ENCODE data around the gene PTPN2. TPM values are rescaled to one million over a fixed set of nuclear protein-coding genes. Genes with fewer than 3 reads are reported as not detected.

Gene PTPN2
- total and polyA plus RNA-seq, 3 experiments from 2014 or later = 52.6 to 91.9 (median 60.3) TPM

DNA sequence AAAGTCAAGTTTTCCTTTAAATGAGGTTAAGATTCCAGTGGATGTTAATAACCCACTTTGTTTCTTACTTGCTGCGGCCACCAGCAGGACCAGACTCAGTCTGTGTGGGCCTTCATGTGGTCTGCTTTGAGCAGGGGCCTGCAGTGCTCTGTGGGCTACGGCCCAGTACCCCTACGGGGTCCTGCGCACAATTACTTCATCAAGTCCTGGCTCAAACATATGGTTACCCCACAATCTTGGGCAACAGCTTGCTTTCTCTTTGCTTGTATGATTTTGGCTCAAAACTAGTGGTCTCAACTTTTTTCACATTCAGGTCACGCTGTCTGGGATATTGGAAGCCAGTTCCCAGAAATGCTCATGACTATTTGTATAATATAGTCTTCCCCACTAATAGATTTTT lies 64.2 kb downstream of the PTPN2 start:
- Mint-ChIP-seq H3K4me3 (no peak overlapping the region), H3K27ac (peak overlapping the region in 4 of 8 donors; percentile 12 to 80 (median 38)), H3K4me1 (peaks cover 4 to 26% (median 9%) of the 10 kb centered on the region in 3 donors), H3K27me3 (no peaks in the 10 kb centered on the region), H3K36me3 (peaks cover 4 to 70% (median 19%) of the 10 kb centered on the region in 3 donors), H3K9me3 (no peaks in the 10 kb centered on the region)
- POLR2A ChIA-PET = no interaction called here
- DNase-seq = no peak
- CTCF ChIA-PET = no interaction called here
- H3K27ac ChIP-seq (ENCODE audit: low read depth, low read length) = no peak overlapping the region
- no peaks in the 10 kb centered on the region for H3K9me3 ChIP-seq (ENCODE audit: low read length)
- peaks cover 11% of the 10 kb centered on the region for H3K36me3 ChIP-seq (ENCODE audit: insufficient read depth, low read length)
- no peak overlapping the region for H3K4me3 ChIP-seq (ENCODE audit: low read length)
- no peaks in the 10 kb centered on the region for H3K4me1 ChIP-seq (ENCODE audit: insufficient read depth, low read length)
- H3K27me3 ChIP-seq (ENCODE audit: insufficient read depth, low read length, poor library complexity, severe bottlenecking) = no peaks in the 10 kb centered on the region

DNA sequence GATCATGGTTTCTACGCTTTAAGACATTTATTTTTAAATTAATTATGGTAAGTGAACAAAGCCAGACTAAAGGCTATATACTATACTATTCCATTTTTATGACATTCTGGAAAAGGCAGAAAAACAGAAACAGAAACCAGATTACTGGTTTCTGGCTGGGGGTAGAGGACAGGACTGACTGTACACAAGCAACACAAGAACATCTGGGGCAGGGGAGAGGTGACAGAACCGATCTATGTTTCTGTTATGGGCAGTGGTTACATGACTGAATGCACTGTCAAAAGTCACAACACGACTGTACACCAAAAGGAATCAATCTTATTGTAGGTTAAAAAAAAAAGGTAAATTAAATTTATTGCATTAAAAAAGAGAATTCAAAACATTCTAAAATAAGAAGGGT lies 64.7 kb downstream of the PTPN2 start:
- Histone ChIP-seq H3K9me3 (ENCODE audit: low read length) (no peaks in the 10 kb centered on the region), H3K4me3 (ENCODE audit: low read length) (no peak overlapping the region), H3K4me1 (ENCODE audit: insufficient read depth, low read length) (no peaks in the 10 kb centered on the region), H3K27ac (ENCODE audit: low read depth, low read length) (no peak overlapping the region), H3K27me3 (ENCODE audit: insufficient read depth, low read length, poor library complexity, severe bottlenecking) (no peaks in the 10 kb centered on the region), H3K36me3 (ENCODE audit: insufficient read depth, low read length) (peaks cover 11% of the 10 kb centered on the region)
- POLR2A ChIA-PET = no interaction called here
- CTCF ChIA-PET = no interaction called here
- Mint-ChIP-seq H3K36me3 (peaks cover 6 to 72% (median 20%) of the 10 kb centered on the region in 3 donors), H3K4me3 (no peak overlapping the region), H3K4me1 (peaks cover 4 to 26% (median 9%) of the 10 kb centered on the region in 3 donors), H3K27me3 (no peaks in the 10 kb centered on the region), H3K9me3 (no peaks in the 10 kb centered on the region), H3K27ac (peak overlapping the region in 5 of 8 donors; percentile 17 to 90 (median 41))
- no peak for DNase-seq

DNA sequence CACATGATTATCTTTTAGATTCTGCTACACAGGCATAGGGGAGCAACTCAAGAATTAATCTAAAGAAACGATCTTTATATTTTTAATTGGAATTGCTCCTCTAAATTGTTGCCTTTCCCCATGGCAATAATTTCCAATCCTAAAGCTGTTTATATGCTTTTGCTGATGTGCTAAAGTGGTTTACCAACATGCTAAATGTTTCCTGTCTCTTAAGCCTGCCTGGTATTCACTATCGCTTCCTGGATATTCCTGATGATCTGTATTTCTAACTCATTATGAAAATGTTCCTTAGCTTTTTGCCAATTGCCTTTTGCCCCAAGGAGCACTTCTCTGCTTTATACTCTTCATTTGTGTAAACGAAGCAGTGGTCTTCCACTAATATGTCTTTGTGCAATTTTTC lies 65.8 kb downstream of the PTPN2 start:
- Mint-ChIP-seq H3K36me3 (peaks cover 9 to 76% (median 22%) of the 10 kb centered on the region in 3 donors), H3K4me3 (no peak overlapping the region)
- DNase-seq = no peak

DNA sequence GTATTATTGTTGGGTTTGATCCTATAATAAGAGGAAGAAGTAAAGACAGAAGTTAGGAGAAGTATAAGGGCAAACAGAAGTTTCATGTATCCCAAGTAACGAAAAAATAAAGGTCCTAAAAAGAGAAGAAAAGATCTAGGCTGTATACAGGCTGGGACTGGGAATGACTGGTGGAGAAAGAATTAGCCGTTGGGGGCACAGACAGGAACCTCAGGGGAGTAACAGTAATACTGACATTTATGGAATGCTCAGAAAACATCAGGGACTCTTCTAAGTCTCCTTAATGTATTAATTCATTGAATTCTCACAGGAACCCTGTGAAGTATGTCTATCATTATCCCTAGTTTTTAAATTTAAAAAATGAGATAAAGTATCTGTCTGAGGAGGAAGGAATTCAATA lies 67.6 kb downstream of the PTPN2 start:
- H3K27me3 Mint-ChIP-seq = no peaks in the 10 kb centered on the region
- H3K4me1 Mint-ChIP-seq = peaks cover 4 to 20% (median 9%) of the 10 kb centered on the region in 3 donors
- H3K36me3 Mint-ChIP-seq = peaks cover 10 to 75% (median 24%) of the 10 kb centered on the region in 3 donors
- no peaks in the 10 kb centered on the region for H3K9me3 Mint-ChIP-seq
- ChIA-PET POLR2A (no interaction called here), CTCF (no interaction called here)
- Histone ChIP-seq H3K9me3 (ENCODE audit: low read length) (no peaks in the 10 kb centered on the region), H3K4me3 (ENCODE audit: low read length) (no peak overlapping the region), H3K4me1 (ENCODE audit: insufficient read depth, low read length) (no peaks in the 10 kb centered on the region), H3K36me3 (ENCODE audit: insufficient read depth, low read length) (peaks cover 13% of the 10 kb centered on the region), H3K27ac (ENCODE audit: low read depth, low read length) (no peak overlapping the region), H3K27me3 (ENCODE audit: insufficient read depth, low read length, poor library complexity, severe bottlenecking) (no peaks in the 10 kb centered on the region)
- DNase-seq = no peak
- H3K27ac Mint-ChIP-seq = peak overlapping the region in 4 of 8 donors; percentile 5 to 61 (median 38)
- no peak overlapping the region for H3K4me3 Mint-ChIP-seq

More for the DNA sequence above, 65.8 kb downstream of the PTPN2 start:
- H3K4me1 ChIP-seq (ENCODE audit: insufficient read depth, low read length) = no peaks in the 10 kb centered on the region
- peaks cover 4 to 26% (median 9%) of the 10 kb centered on the region in 3 donors for H3K4me1 Mint-ChIP-seq
- no peak overlapping the region for H3K4me3 ChIP-seq (ENCODE audit: low read length)
- H3K27ac ChIP-seq (ENCODE audit: low read depth, low read length) = no peak overlapping the region
- no peaks in the 10 kb centered on the region for H3K27me3 ChIP-seq (ENCODE audit: insufficient read depth, low read length, poor library complexity, severe bottlenecking)
- CTCF ChIA-PET = interaction anchor here (0.8 to 0.9 kb wide), 2 partner anchors 10 kb away, joined by 3 read pairs; no protein-coding TSS in a partner anchor
- peak overlapping the region in 1 of 8 donors; percentile 20 for H3K27ac Mint-ChIP-seq
- POLR2A ChIA-PET = interaction anchor here (0.7 kb wide), 1 partner anchor 65 kb away, joined by 5 read pairs; no protein-coding TSS in a partner anchor
- H3K27me3 Mint-ChIP-seq = no peaks in the 10 kb centered on the region
- H3K36me3 ChIP-seq (ENCODE audit: insufficient read depth, low read length) = peaks cover 20% of the 10 kb centered on the region
- H3K9me3 Mint-ChIP-seq = no peaks in the 10 kb centered on the region
- H3K9me3 ChIP-seq (ENCODE audit: low read length) = no peaks in the 10 kb centered on the region

DNA sequence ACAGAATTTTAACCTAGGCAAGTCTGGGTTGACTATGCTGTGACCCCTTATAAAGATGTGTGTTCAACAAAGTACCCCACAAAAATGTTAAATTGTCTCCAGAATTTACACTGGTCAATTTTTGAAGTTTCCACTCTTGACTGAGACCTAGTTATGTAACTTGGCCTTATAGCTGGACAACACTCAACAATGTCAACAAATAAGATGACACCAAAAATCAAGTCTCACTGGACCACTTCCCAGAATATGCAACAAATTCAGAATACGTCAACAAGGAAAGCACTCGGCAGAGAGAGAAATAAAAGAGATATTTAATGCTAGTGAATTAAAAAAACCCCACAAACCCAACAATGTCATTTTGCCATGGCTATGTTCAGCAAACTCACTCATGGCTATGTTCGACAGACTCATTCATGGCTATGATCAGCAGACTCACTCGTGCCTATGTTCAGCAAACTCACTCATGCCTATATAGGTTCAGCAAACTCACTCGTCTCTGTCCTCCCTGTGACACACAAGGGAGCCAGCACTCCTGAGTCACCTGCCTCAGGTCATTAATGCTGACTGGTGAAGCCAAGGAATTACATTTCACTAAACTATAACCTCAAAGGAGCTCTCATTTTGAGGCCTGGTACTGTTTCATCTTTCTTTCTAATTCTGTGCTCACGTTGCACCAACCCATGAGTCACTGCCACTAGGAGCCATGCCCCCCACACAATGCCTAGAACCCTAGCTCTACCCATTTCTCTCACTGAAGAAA lies 72.7 kb downstream of the PTPN2 start:
- peaks cover 27 to 84% (median 28%) of the 10 kb centered on the region in 3 donors for H3K36me3 Mint-ChIP-seq
- ChIA-PET CTCF (no interaction called here), POLR2A (no interaction called here)
- no peaks in the 10 kb centered on the region for H3K9me3 Mint-ChIP-seq
- H3K27me3 Mint-ChIP-seq = no peaks in the 10 kb centered on the region
- peak overlapping the region in 1 of 8 donors; percentile 45 for H3K27ac Mint-ChIP-seq
- Histone ChIP-seq H3K4me3 (ENCODE audit: low read length) (no peak overlapping the region), H3K4me1 (ENCODE audit: insufficient read depth, low read length) (no peaks in the 10 kb centered on the region), H3K27me3 (ENCODE audit: insufficient read depth, low read length, poor library complexity, severe bottlenecking) (no peaks in the 10 kb centered on the region), H3K27ac (ENCODE audit: low read depth, low read length) (no peak overlapping the region), H3K36me3 (ENCODE audit: insufficient read depth, low read length) (peaks cover 9% of the 10 kb centered on the region), H3K9me3 (ENCODE audit: low read length) (no peaks in the 10 kb centered on the region)
- no peak overlapping the region for H3K4me3 Mint-ChIP-seq
- H3K4me1 Mint-ChIP-seq = peaks cover 2 to 15% (median 10%) of the 10 kb centered on the region in 3 donors
- no peak for DNase-seq

DNA sequence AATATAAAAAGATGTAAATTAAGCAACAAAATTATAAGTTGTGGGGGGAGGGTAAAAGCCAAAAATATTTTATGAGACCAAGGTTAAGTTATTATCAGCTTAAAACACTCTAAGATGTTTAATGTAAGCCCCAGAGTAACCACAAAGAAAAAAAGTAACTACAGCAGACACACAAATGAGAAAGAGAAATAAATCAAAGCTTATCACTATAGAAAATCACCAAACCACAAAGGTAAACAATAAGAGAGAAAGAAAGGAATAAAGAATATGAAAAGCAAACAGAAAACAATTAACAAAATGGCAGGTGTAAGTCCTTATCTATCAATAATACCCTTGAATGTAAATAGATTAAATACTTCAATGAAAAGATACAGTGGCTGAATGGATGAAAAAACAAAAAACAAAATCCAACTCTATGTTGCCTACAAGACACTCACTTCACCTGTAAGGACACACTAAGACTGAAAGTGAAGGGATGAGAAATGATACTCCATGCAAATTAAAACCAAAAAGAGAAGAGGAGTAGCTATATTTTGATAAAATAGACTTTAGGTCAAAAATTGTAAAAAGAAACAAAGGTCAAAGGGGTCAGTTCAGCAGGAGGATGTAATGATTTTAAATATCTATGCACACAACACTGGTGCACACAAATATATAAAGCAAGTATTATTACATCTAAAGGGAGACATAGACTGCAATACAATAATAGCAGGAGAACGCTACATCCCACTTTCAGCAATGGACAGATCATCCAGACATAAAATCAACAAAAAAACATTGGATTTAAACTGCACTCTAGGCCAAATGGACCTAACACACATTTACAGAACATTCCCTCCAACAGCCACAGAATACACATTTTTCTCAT lies 80.7 kb downstream of the PTPN2 start:
- POLR2A ChIA-PET = no interaction called here
- H3K4me3 ChIP-seq (ENCODE audit: low read length) = no peak overlapping the region

DNA sequence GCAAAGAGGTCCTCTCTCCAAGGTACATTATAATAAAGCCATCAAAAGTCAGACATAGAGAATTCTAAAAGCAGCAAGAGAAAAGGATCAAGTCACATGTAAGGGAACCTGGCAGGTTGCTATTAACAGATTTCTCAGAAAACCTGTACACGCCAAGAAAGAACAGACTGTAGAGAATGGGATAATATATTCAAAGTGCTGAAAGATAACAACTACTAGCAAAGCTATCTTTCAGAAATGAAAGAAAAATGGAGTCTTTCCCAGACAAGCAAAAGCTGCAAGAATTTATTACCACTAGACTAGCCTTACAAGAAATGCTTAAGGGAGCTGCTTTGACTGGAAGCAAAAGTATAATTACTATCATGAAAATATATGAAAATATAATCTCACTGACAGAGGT lies 81.5 kb downstream of the PTPN2 start:
- Histone ChIP-seq H3K27ac (ENCODE audit: low read depth, low read length) (no peak overlapping the region), H3K27me3 (ENCODE audit: insufficient read depth, low read length, poor library complexity, severe bottlenecking) (no peaks in the 10 kb centered on the region), H3K36me3 (ENCODE audit: insufficient read depth, low read length) (peaks cover 11% of the 10 kb centered on the region), H3K4me1 (ENCODE audit: insufficient read depth, low read length) (no peaks in the 10 kb centered on the region), H3K9me3 (ENCODE audit: low read length) (no peaks in the 10 kb centered on the region), H3K4me3 (ENCODE audit: low read length) (no peak overlapping the region)
- H3K9me3 Mint-ChIP-seq = no peaks in the 10 kb centered on the region
- no peak for DNase-seq
- no peaks in the 10 kb centered on the region for H3K27me3 Mint-ChIP-seq
- H3K4me1 Mint-ChIP-seq = peaks cover 19 to 33% (median 29%) of the 10 kb centered on the region in 3 donors
- H3K36me3 Mint-ChIP-seq = peaks cover 25 to 65% (median 27%) of the 10 kb centered on the region in 3 donors
- H3K4me3 Mint-ChIP-seq = no peak overlapping the region
- ChIA-PET POLR2A (no interaction called here), CTCF (interaction anchor here (1.5 kb wide), 1 partner anchor 132 kb away, joined by 3 read pairs; no protein-coding TSS in a partner anchor)
- H3K27ac Mint-ChIP-seq = peak overlapping the region in 1 of 8 donors; percentile 45

More for the DNA sequence above, 80.7 kb downstream of the PTPN2 start:
- H3K27ac Mint-ChIP-seq = peak overlapping the region in 5 of 8 donors; percentile 3 to 75 (median 42)
- no peaks in the 10 kb centered on the region for H3K4me1 ChIP-seq (ENCODE audit: insufficient read depth, low read length)
- CTCF ChIA-PET = no interaction called here
- no peak for DNase-seq
- H3K4me1 Mint-ChIP-seq = peaks cover 19 to 33% (median 31%) of the 10 kb centered on the region in 3 donors
- peaks cover 24 to 61% (median 25%) of the 10 kb centered on the region in 3 donors for H3K36me3 Mint-ChIP-seq
- H3K4me3 Mint-ChIP-seq = no peak overlapping the region
- H3K27me3 ChIP-seq (ENCODE audit: insufficient read depth, low read length, poor library complexity, severe bottlenecking) = no peaks in the 10 kb centered on the region
- H3K27me3 Mint-ChIP-seq = no peaks in the 10 kb centered on the region
- H3K9me3 ChIP-seq (ENCODE audit: low read length) = no peaks in the 10 kb centered on the region
- H3K9me3 Mint-ChIP-seq = no peaks in the 10 kb centered on the region
- H3K27ac ChIP-seq (ENCODE audit: low read depth, low read length) = no peak overlapping the region
- H3K36me3 ChIP-seq (ENCODE audit: insufficient read depth, low read length) = peaks cover 7% of the 10 kb centered on the region

All from CD8-positive, alpha-beta memory T cell (primary cell).